Right renal pelvis (tissue), 4 donors: ENCODE data around the gene DNAH1. TPM values are rescaled to one million over a fixed set of nuclear protein-coding genes. Genes with fewer than 3 reads are reported as not detected.

Experiments
- DNase-seq, 4 donors: peaks; one replicate each; pipeline ENCODE4 v3.0.0-alpha.2; 2013; ENCODE audit warnings: low read depth in 4 of 4, low spot score in 3 of 4, missing footprints in 1 of 4
- polyA plus RNA-seq, 4 donors: library from polyadenylated mRNA; unstranded; fragments of 120-200 nt; gene quantifications; one replicate each; pipeline ENCODE4 v1.2.1, GENCODE V29; 2013; ENCODE audit not compliant: insufficient read length in 4 of 4

DNAH1 gene
- polyA plus RNA-seq, 4 donors, result 7.0 to 10.0 (median 8.3) TPM

DNA sequence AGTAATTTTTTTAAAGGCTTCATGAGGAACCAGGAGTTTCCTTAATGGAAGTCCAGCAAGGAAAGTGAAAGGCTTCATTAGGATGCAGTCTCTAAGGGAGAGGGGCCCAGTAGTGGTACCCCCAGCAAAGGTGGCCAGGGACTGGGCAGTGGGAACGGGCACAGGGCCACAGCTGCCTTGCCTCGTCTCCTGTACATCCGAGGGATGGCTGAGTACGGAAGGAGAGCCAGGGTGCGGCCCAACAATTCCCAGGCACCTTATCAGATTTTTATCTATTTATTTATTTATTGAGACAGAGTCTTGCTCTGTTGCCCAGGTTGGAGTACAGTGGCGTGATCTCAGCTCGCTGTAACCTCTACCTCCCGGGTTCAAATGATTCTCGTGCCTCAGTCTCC is 114.3 kb downstream of the DNAH1 start:
- DNase-seq, result no peak

DNA sequence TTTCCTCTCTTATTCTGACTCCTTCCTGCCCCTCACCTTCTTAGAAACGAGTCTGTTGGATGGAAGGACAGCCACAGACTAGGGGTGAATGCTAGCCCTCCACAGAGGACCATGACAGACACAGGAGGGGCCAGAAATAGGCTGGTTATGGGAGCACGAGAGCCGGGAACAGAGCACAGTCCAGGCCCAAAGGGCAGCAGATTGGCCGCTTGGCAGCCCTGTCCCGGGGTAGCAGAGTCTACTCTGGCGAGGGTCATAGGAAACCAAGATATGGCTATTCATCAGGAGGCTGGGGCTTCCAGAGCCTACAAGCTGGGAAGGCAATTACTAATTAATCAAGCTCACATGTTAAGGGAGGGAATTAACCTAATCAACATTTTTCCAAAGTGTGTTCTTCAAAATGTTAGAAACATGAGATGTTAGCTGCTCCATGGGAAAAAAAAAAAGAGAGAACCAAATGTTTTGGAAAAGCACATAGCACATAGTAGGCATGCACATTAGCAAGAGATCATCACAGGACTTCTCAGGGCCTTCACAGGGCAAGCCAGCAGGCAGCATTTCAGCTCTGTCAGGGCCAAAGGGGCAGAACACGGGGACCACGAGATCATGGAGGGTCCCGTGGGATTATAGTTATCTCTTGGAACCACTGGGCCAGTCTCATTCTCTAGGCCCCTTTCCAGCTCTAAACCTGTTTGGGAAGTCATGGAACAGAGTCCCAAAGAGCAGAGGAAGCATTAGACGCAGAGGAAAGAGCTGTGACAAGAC is 115.5 kb downstream of the DNAH1 start:
- no peak for DNase-seq

DNA sequence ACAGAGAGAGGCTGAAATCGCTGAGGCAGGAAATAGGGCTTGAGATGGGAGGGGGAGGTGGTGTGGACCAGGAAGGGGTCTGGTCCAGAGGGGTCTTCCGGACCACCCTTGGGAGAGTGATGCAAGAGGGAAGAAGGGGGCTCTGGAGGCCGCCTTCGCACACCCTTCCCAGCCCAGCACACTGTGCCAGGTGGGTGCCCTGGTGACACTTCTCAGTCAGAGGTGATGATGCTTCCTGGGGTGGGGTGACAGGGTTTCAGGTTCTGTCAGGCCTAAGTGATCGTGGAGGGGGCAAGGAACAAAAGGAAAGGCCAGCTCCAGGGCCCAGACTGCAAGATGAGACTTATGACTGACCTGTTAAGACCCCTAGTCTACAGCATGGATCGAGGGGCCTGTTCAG is 116.1 kb downstream of the DNAH1 start:
- no peak for DNase-seq

DNA sequence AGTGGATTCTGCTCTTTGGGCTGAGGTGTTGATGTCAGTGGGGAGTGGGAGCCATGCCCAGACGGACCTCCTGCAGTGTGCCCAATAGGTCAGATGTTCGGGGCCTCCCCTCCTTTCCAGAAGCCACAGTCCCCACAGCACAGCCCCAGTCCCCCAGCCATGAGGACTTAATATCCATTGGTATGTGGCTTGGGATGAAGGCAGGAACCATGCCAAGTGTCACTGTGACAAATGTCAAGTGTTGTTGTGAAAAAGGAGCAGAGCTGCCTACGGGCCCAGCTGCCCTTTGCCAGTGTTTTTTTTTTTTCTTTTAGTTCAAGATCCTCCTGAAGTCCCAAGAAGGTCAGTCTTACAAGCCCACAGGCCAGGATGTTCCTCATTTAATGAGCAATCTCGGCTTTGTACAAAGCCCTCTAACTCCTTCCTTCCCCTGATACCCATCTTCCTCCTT is 116.6 kb downstream of the DNAH1 start:
- no peak for DNase-seq

GRCh38 chr3:52433328-52433995 is 117.3 kb downstream of the DNAH1 start:
- DNase-seq, result no peak

- no peak for DNase-seq
Measured at GRCh38 chr3:52433996-52434479, 117.9 kb downstream of the DNAH1 start.

- no peak for DNase-seq
Measured at GRCh38 chr3:52434491-52435115, 118.5 kb downstream of the DNAH1 start.

GRCh38 chr3:52435246-52436101 is 119.4 kb downstream of the DNAH1 start:
- no peak for DNase-seq

GRCh38 chr3:52436500-52437149 is 120.5 kb downstream of the DNAH1 start:
- DNase-seq, result no peak

DNA sequence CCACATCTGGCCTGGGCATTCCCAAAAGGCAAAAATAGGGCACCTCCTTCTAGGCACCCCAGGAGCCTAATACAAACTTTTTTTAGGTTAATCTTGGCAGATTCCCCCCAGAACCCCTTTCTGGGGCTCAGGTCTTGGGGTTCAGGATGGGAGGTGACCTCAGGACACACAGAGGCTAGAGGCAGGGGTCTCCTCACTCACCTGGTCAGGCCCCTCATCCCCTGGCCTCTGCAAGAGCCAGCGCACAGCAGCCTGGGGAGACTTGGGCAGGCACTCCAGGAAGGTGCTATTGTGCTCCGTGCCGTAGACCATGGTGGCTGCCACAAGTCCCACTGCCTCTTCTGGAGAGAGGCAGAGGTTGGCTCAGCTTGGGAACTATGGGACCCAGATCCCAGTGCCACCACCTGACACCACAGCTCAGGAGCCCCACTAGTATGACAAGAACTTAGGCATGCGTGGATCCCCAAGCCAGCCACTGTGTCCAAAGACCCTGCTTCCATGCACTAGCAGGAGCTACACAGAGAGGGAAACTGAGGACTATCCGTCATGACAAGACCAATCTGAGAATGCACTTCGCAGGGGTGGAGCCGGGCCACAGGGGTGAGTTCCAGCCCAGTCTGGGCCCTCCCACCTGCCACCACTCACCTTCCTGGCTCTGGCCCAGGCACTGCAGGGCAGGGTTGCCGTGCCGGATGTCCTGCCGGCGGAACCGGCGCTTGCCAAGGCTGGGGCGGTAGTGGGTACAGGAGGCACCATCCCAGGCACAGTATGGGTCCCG is 121.4 kb downstream of the DNAH1 start:
- DNase-seq, result no peak

DNA sequence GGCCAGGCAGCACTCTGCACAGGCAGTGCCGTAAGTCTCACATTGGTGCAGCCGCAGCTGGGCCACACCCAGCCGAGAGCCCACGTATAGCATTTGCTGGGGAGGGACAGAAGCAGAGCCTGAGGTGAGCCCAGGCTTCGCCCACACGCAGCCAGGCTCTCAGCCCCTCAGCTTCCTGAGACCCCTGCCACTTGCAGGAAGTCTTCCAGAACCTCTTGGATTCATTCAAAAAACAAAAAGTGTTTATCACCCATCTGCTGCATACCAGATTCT is 121.9 kb downstream of the DNAH1 start:
- no peak for DNase-seq

DNA sequence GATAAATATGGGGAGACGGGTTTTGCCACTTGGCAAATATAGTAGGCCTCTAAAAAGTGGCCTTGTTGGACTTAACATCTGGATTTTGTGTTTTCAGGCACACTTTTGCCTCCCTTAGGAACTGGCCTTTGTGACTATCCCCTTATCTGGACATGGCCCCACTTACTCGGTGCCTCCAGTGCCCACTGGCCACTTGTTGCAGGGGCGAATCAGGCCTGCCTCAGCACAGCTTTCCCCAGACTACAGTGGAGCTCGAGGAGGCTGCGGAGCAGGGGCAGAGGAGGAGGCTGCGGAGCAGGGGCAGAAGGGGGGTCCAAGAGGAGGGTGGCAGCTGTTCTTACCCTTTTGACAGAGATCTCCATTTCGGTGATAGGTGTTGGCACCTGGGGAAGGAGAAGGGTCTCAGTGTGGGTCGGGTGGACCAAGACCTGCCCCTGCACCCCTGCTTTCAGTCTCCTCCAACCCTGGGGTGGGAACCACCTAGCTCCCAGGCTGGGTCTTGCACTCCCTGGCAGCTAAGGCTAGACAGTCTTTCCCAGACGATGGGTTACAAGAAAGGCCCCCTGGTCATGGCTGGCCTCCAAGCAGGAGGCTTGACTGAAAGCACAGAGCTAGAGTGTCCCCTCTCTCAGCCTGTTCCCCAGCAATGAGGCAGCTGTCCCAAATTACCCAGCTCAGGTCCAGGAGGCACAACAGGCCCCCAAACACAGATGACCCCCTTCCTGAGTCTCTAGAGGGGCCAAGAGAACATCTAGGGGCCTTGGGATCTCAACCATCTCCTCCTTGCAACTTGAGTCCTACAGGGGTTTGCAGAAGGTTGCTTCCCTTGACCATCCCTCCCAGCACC is 122.7 kb downstream of the DNAH1 start:
- no peak for DNase-seq

DNA sequence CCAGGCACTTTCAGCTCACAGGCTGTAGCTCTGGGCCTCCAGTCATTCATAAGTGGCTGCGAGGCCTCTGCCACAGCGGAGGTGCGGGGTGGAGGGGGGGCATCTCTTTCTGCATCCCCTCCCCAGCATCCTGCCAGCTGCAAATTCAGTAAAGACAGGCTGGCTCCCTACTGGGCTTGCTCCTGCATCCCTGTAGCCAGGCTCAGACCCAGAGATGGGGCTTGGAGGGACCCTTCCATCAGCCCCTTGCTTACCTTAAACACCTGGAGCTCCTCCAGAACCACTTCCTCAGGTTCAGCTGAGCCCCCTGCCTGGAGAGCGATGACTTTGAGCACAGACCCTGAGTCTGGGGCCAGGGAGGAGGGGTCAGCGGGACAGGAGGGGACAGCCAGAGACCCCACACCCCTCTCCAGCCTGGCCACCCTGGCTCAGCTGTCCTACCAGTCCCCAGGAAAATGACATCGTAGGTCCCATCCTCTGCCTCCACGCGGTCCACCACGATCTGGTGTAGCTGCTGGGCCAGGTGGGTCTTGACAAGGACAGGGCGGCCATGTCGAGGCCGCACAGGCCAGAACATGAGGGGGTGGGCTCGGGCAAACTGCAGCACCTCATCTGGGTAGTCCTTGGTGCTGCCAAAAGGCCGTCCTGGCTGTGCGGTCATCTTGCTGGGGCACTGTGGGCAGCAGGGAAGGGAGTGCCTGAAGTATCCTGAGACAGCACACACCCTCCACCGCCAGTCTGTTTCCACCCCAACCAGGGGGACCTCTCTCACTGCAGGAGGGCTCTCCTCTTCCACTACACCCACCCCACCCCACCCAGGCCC is 123.5 kb downstream of the DNAH1 start:
- DNase-seq, result no peak

- DNase-seq, result no peak
Measured at GRCh38 chr3:52440249-52440551, 124.1 kb downstream of the DNAH1 start.

GRCh38 chr3:52440671-52441070 is 124.6 kb downstream of the DNAH1 start:
- no peak for DNase-seq

DNA sequence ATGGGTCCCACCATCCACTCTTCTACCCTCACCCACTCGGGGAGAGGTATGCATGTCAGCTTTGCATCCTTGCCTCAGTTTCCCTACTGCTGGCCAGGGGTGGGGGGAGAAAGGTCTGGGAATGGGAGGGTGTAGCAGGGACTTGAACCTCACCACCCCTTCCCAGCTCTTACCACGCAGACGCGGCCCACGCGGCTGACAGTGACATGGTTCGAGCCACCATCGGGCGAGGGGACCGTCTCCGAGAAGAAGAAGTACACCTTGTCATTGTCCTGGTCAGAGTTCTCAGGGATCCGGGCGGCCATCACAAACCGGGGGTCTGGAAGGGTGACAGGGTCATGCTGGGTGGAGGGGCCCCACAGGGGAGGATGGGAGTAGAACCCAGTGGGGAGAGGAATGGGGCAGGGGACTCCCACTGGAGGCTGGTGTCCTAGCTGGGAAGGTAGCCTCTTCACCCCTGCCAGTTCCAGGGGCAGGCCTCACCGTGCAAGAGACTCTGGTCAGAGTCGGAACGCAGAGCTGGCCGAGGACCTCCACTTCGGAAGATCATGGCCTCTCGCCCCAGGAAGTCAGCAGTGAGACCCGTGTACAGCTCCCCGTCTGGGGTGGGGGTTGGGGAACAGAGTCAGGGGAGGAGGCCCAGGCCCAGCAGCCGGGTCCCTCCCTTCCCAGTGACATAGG is 125.1 kb downstream of the DNAH1 start:
- DNase-seq, result no peak

DNA sequence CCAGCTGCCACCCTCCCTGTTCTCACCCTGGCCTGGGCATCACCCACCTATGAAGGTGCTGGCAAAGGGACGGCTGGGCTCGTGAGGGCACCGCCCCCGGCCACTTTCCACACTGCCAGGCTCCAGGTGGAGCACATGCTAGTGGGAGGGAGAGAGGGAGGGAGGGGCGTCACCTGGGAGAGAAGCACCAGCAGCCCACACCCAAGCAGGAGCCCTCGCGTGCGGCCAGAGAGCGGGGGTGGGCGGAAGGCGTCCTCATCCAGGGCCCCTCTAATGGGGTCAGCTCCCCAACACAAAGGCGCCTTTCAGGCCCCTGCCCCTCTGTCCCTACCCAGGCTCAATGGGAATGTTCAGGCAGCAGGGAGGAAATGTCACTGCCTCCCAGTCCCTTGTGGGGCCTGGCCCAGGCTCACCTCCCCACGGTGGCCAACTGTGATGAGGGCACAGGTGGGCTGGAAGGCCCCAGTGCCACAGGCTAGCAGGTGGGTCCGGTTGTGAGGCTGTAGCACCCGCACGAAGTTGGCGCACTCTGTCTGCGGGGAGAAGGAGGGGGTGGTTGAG is 125.7 kb downstream of the DNAH1 start:
- no peak for DNase-seq
